ENCODE measurements around the gene TYRP1.

Gene TYRP1

DNA sequence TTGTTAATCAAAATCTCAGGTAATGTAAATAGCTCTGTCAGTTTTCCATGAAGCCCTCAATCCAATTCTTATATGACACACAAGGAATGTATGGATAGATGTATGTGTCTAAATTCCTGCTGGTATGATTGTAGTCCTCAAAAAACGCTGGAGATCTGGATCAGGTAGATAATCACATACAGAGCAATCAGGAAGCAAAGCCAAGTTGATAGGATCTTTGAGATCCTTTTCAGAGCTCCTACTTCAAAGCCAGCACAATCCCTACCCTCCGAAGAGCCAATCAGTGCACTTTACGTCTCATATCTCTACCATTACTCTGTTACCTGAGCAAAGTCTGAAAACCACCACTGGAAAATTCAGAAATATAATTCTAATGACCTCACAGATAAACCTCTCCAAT is 27.4 kb downstream of the TYRP1 start:
- no peak for DNase-seq (ENCODE audit: low read depth)
- TF ChIP-seq, protein P1, sequence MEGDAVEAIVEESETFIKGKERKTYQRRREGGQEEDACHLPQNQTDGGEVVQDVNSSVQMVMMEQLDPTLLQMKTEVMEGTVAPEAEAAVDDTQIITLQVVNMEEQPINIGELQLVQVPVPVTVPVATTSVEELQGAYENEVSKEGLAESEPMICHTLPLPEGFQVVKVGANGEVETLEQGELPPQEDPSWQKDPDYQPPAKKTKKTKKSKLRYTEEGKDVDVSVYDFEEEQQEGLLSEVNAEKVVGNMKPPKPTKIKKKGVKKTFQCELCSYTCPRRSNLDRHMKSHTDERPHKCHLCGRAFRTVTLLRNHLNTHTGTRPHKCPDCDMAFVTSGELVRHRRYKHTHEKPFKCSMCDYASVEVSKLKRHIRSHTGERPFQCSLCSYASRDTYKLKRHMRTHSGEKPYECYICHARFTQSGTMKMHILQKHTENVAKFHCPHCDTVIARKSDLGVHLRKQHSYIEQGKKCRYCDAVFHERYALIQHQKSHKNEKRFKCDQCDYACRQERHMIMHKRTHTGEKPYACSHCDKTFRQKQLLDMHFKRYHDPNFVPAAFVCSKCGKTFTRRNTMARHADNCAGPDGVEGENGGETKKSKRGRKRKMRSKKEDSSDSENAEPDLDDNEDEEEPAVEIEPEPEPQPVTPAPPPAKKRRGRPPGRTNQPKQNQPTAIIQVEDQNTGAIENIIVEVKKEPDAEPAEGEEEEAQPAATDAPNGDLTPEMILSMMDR (IDR thresholded peaks at IDR 0.05; ENCODE audit: control insufficient read depth, insufficient read depth, low read depth, low read length, missing control alignments): no peak
- H3K4me3 ChIP-seq (ENCODE audit: control insufficient read depth, low read depth, low read length): no peak overlapping the region

DNA sequence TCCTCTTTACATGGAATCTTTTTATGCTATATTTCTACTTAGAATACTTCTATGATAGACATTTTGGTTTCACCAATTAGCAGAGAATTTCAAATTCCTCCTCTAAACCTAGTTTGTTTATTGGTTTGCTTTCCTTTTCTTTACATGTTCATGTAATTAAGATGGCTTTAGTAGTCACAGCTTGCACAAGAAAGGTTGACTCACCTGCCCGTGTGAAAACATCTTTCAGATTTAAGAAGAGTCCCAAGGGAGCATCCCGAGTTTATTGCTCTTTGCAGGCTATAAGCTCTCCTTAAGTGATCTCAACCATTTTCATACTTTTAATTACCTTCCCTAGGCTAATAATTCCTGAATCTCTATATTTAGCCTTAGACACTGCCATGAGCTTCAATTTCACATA is 28.9 kb downstream of the TYRP1 start:
- TF ChIP-seq, protein P1 (IDR thresholded peaks at IDR 0.05; ENCODE audit: control insufficient read depth, insufficient read depth, low read depth, low read length, missing control alignments): no peak
- no peak overlapping the region for H3K4me3 ChIP-seq (ENCODE audit: control insufficient read depth, low read depth, low read length)
- DNase-seq (ENCODE audit: low read depth): peak; percentile 27

DNA sequence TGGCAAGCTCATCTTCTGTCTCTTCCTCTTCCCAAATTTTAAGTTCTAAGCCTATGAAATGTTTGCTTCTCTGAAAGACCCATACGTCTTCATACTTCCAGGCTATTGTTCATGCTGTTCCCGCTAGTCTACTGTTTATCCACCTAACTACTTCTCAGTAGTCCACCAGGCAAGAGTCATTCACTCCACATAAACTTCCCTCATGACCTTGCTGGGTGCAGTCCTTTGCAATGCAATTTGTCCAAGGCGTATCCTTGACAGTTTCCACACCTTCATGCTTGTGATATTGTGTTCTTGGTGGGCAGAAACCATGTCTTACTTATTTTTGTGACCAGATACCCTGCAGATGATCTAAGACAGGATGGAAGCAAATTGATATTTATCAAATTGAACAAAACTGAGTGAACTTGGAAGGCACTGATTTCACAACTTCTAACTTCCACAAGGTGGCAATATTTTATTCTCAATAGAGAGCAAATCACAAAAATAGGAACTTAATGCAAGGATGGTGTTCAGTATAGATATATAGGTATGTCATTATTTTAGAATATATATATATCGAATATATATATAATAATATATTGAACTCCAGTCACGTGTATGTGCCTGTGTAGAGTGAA is 30.3 kb downstream of the TYRP1 start:
- TF ChIP-seq, protein P1 (IDR thresholded peaks at IDR 0.05; ENCODE audit: control insufficient read depth, insufficient read depth, low read depth, low read length, missing control alignments): peak; percentile 46
- no peak for DNase-seq (ENCODE audit: low read depth)

DNA sequence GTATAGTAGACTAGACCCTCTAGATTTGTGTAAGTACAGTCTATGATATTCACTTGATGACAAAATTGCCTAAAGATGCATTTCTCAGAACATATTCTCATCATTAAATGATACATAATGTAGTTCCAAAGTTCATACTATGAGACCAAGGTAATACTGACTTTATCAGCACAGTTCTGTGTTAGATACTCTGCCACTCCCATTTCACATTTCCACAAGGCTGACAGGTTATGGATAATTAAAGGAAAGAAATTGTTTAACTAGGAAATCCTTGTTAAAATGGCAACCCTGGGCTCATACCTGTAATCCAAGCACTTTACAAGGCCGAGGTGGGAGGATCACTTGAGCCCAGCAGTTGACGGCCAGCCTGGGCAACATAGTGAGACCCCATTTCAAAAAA is 33.6 kb downstream of the TYRP1 start:
- DNase-seq (ENCODE audit: low read depth): no peak
- H3K4me3 ChIP-seq (ENCODE audit: control insufficient read depth, low read depth, low read length): no peak overlapping the region
- TF ChIP-seq, protein P1 (IDR thresholded peaks at IDR 0.05; ENCODE audit: control insufficient read depth, insufficient read depth, low read depth, low read length, missing control alignments): no peak

More for the DNA sequence above, 30.3 kb downstream of the TYRP1 start:
- no peak overlapping the region for H3K4me3 ChIP-seq (ENCODE audit: control insufficient read depth, low read depth, low read length)

DNA sequence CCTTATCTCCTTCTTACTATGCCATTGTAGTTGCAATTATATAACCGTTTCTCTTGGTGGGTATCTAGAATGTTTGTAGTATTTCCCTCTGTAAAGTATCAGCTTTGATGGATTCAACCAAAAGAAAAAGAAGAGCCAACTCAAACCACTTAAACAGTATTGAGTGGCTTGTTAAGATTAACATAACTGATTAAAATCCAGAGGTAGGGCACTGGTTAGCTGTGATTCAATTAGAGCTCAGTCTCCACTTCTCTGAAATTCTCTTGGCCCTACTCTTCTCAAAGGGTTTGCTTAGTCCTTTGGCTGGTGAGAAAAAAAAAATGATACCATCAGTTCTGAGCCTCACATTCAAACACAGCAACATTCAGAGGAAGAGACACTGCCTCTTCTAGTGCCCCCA is 37.0 kb downstream of the TYRP1 start:
- DNase-seq (ENCODE audit: low read depth): no peak
- TF ChIP-seq, protein P1 (IDR thresholded peaks at IDR 0.05; ENCODE audit: control insufficient read depth, insufficient read depth, low read depth, low read length, missing control alignments): no peak
- no peak overlapping the region for H3K4me3 ChIP-seq (ENCODE audit: control insufficient read depth, low read depth, low read length)

DNA sequence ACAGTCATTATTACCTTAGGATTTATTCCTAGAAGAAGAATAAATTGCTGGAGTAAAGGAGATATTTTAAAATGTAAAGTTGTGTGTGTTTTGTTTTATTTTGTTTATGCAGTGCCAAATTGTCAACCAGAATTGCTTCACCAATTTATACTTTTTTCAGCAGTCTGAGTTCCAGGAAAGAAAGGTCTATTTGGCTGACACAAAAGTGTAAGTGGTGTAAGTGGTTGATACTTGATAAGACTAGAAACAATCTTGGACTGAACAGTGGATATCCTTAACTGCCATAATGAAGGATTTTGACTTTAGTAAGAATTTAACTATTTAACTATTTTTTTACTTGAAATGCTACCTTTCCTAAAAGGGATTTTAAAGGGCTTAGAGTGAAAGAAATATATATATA is 37.7 kb downstream of the TYRP1 start:
- DNase-seq (ENCODE audit: low read depth): no peak
- TF ChIP-seq, protein P1 (IDR thresholded peaks at IDR 0.05; ENCODE audit: control insufficient read depth, insufficient read depth, low read depth, low read length, missing control alignments): no peak
- no peak overlapping the region for H3K4me3 ChIP-seq (ENCODE audit: control insufficient read depth, low read depth, low read length)

All from AG09309 (cell line).